Activated gamma-delta T cell (primary cell): ENCODE results near the gene KDM3A.

Experiments
- DNase-seq: peaks from one replicate; lab custom pipeline; 2025; lab: John Stamatoyannopoulos, UW
- total RNA-seq, 2 donors: gene quantifications; one replicate each; lab custom pipeline; 2026; lab: John Stamatoyannopoulos, UW

KDM3A gene, protein sequence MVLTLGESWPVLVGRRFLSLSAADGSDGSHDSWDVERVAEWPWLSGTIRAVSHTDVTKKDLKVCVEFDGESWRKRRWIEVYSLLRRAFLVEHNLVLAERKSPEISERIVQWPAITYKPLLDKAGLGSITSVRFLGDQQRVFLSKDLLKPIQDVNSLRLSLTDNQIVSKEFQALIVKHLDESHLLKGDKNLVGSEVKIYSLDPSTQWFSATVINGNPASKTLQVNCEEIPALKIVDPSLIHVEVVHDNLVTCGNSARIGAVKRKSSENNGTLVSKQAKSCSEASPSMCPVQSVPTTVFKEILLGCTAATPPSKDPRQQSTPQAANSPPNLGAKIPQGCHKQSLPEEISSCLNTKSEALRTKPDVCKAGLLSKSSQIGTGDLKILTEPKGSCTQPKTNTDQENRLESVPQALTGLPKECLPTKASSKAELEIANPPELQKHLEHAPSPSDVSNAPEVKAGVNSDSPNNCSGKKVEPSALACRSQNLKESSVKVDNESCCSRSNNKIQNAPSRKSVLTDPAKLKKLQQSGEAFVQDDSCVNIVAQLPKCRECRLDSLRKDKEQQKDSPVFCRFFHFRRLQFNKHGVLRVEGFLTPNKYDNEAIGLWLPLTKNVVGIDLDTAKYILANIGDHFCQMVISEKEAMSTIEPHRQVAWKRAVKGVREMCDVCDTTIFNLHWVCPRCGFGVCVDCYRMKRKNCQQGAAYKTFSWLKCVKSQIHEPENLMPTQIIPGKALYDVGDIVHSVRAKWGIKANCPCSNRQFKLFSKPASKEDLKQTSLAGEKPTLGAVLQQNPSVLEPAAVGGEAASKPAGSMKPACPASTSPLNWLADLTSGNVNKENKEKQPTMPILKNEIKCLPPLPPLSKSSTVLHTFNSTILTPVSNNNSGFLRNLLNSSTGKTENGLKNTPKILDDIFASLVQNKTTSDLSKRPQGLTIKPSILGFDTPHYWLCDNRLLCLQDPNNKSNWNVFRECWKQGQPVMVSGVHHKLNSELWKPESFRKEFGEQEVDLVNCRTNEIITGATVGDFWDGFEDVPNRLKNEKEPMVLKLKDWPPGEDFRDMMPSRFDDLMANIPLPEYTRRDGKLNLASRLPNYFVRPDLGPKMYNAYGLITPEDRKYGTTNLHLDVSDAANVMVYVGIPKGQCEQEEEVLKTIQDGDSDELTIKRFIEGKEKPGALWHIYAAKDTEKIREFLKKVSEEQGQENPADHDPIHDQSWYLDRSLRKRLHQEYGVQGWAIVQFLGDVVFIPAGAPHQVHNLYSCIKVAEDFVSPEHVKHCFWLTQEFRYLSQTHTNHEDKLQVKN (N-terminal part only)
- total RNA-seq, result 216 to 251 reads per million in 2 donors

DNA sequence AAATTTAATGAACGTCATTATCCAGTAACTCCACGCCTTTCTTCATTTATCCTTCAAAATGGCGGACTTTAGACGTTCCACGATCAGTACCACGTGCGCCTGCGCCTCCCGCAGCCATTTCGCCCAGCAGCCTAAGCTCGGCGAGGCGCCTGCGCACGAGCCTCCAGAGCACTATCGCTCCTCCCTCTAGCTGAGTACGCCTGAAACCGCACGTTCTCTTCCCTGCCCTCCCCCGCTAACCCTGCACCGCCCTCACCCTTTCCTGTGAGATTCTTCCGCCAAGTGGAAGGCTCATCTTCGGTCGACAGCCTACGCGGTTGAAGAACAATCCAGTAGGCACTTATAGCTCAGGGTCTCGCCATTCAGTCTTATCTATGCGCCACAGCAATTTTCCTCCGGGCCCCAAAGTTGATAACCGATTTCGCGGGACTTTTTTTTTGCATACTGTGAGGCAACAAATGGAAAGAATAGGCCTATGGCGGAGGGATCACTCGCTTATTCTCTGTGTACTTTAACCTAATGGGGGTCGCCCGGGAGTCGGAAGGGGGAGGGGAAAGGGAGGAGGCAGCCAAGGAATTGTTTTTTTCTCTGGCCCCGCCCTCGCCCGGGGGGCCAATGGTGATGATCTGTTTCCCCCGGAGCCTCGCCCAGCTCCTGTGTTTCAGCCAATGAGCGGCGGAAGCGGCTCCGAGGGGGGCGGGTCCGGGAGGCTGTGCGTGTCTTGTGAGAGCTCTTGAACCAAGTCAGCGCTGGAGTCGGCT is at the start of gene KDM3A:
Gene KDM3A, plus strand, starts transcription at position 741 of the 761 bp plus-strand sequence. CDS start 677 bp downstream, outside the sequence.
- peak; percentile 98 for DNase-seq

DNA sequence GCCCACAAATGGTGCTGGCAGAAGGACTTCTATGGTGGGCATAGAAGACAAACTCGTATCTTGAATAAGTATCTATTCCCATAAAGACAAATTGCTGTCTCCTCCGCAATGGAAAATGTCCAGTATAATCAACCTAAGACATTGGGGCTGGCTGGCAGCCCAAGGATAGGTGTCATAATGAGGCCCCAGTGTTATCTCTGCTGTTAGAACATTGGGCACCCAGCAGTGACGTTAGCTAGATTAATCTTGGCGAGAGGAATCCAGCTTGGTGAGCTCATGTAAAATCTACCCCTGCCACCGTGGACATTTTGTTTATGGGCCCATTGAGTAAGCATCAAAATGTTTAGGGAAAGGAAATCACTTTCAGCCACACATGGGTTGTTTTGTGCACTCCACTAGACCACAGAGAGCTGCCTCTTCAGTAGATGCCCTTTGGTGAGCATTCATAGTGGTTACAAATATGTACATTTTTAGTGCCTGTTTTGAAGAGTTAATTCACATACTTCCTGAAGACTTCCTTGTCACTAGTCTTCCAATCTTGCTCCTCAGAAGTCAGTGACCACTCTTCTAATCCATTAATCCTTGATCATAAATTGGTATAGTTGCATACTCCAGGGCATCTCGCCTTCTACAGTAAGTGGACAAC is 48.2 kb upstream of the KDM3A start:
- no peak for DNase-seq

DNA sequence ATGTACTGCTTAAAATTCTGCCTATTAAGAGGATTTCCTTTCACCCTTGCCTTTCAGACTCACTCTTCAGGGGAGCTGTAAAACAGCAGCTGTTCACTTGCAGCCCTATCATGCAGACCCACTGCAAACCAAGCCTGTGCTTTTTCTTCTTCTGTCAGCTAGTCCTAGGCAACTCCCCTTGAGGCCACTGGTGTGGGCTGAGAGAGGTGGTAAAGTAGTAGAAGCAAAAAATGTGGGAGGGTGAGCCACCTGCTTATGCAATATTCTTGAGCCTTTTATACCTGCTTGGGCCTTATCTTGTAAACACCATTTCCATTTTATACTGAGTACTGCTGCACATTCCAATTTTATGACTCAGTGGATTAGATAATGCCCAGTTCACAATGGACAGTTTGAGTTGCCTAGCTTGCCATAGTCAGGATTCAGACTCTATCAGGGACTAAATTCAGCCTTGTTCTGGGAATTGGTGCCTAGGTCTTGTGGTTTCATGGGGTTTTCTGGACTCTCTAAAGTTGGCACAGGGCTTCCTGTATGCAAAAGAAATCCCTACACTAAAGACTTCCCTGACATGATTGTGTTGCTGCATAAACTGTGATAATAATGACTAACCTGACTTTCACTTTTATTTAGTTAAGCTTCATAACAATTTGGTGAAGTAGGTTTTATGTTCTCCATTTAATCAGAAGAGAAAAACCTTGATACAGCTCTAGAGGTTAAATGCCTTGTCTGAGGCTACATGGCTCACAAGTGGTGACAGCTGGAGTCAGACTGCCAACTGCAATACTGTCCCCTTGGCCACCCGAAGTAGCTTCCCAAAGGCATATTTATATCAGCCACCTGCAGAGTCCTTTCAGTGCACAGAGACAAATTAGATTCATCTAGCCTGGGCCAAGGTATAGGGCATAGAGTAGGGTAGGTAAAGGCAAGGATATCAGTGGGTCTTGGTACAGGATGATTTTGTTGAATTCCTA is 47.4 kb upstream of the KDM3A start:
- no peak for DNase-seq

DNA sequence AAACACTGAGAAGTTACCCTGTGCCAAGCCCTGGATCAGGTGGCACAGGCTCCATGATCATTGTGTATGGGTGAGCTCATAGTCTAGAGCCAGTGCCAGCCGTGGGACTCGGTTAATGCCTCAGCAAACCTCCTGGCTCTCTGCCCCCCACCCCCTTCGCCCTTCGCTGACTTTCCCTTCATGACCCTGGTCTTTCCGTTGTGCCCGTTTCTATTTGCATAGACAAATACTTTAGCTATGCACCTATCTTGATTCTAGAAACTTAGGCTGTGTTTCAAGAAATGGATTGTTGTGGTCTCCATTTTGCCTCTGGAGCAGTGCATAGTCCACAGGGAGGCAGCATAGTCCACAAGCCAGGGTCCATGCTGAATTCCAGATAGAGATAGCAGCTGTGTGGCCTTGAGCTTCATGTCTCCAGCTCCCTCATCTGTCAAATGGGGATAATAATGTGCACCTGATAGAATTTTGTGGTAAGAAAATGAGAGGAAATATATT is 44.8 kb upstream of the KDM3A start:
- DNase-seq, result no peak

DNA sequence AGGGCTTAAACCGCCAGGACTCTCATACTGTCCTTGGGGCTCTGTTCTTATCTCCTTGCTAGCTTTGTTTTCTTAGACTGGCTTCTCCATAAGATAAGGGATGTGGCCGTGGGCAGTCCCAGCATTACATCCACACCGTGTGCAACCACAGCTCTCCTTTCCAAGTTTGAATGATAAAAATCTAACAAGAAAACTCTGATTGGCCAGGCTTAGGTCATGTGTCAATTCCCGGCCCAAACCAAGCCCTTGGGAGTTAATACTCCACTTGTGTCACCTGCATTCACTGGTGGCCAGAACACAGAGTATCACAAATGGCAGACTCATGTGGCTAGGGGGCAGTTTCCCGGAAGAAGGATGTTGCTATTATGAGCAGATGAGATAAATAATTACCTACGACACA is 43.2 kb upstream of the KDM3A start:
- no peak for DNase-seq

DNA sequence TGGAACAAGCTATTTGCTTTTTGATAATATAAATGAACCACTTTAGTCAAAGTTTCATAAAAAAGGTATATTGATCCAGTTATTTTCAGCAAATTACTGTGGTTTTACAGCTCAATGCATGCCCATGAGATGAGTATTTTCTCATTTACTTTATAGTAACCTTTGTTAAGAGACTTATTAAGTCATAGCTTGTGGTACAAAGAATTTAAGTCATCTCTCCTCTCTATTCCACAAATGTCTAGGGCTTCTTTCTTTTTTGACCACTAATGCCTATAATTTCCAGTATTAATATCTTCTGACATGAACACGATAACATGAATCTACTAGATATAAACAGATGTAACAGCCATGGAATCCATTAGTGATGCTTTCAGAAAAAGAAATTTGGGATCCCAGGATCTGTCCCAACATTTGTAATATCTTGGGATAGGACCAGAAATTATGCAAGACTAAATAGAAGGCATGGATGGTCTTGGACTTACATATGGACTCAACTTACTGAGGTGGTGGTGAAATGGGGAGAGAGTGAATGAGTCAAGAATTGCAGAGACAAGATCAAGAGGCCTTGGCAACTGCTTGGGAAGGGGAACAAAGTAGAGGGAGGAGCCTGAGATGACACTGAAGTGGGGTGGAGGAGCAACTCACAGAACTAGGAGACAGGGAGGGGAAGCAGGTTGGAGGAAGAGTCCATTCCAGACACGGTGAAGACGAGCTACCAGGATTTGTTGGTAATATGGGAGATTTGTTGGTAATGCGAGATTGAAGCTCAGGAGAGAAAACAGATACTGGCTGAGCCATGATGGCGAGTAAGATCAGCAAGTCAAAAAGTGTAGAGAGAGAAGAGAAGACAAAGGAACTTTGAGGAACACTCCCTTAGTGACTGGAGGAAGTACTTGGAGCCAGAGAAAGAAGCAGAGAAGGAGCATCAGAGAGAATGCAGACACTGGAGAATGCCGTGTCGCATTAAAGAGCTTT is 42.4 kb upstream of the KDM3A start:
- DNase-seq, result no peak

DNA sequence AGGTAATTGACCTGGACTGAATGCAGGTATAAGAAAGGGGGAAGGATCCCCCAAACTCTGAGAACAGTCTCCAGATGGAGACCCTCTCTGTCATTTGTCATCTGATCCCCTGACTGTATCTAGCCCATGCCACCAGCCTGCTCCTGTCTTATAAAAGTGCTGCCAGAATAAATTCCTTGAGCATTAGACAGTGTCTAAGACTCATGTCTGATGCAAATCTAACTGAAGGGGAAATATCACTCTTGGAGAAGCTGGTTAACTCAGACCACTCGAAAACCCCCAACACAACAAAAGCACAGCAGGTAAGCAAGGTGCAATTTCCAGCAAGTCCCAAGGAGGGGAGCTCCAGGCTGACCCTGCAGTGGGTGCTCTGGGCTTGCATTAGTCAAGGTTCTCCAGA is 40.9 kb upstream of the KDM3A start:
- DNase-seq, result no peak

DNA sequence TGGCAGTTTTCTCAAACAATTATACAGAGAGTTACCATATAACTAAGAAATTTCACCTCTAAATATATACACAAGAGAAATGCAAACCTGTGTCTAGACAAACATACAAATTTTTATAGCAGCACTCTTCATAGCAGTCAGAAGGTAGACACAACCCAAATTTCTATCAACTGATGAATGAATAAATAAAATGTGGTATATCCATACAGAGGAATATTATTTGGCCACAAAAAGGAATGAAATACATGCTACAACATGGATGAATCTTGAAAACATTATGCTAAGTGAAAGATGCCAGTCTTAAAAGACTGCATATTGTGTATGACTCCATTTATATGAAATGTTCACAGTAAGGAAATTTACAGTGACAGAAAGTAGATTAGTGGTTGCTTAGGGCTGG is 30.6 kb upstream of the KDM3A start:
- no peak for DNase-seq

DNA sequence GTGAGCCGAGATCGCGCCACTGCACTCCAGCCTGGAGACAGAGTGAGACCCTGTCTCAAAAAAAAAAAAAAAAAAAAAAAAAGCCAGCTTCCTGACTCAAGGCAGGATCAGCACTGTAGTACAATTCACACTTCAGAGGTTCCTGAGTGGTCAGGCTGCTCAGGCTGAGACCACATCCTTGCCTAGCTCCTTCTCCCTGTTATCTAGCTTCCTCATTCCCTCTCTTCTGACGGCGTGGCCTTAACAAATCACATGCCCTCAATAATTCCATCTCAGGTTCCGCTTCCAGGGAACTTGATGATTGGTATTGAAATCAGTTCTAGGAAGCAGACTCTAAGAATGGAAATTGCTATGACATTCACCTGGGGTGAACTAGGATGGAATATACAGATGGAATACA is 29.8 kb upstream of the KDM3A start:
- no peak for DNase-seq

DNA sequence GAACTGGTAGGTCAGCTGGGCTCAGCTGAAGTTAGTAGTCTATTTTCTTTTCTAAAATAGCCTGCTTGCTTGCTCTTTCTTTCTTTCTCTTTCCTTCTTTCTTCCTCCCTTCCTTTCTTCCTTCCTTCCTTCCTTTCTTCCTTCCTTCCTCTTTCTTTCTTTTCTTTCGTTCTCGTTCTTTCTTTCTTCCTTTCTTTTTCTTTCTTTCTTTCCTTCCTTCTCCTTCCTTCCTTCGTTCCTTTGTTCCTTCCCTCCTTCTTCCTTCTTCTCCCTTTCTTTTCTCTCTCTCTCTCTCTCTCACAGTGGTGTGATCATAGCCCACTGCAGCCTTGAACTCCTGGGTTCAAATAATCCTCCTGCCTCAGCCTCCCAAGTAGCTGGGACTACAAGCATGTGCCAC is 29.2 kb upstream of the KDM3A start:
- no peak for DNase-seq

DNA sequence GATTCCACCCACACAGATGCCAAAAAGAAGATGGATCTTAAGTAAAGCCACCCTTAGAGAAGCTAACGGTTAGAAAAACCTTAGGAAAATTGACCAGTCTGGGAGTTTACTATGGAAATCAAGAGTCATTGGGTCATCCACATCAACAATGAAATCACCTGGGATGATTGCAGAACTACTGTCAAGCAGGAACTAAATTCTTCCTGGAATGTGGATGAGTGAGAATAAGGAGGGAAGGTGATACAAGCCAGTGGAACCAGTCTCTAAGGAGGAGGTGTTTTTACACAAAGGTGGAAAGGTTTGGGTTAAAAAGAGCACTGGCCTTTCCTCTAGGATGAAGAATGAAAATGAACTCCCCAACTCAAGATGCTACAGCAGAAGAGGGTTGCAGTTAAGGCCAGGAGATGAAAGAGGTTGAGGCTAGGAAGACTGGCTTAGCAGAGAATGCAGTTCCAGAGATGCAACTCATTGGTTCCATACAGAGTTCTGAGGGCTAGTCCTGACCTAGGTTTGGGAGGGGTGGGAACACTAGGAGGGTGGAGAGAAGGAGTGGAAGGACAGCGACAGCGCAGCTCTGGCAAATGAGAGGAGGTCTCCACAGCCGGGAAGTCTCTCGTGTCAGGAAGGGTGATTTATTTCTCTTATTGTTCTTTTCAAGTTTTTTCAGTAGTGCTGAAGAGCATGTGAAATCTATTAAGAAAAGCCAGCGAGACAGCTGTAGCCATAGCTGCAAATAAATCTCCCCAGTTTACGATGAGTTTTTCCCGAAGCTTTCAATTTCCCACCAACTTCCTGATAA is 27.7 kb upstream of the KDM3A start:
- DNase-seq, result no peak

DNA sequence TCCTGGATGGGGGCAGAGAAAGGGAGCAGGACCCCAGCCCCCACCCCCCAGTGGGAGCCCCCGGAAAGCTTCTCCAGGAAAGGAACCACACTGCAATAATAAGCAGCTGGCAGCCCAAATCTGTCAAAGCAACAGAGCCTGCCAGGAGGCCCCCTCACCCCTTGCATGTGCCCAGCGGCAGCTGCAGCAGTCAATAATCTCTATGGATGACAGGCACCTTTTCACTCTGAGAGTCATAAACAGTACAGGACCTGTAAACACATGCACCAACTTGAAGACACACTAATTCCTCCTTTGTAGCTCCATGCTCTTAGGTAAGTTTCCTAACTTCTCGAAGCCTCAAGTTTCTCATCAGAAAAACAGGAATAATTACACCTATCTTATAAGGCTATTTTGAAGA is 26.2 kb upstream of the KDM3A start:
- DNase-seq, result no peak

DNA sequence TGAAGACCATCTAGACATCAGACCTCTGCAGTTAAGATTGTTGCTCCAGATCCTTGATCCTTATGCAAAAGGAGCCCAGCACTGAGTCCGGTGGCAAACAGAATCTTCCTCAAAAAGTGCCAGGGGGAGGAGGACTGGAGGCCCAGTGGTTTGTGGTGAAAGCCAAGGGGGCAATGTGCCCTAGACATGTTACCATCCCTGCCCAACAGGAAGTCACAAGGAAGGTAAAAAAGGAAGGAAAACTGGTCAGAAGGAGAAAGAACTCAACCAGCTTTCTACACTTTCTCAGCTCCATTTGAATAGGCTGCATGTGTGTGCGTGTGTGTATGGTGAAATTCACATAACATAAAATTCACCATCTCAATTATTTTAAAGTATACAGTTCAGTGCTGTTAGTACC is 25.0 kb upstream of the KDM3A start:
- no peak for DNase-seq

DNA sequence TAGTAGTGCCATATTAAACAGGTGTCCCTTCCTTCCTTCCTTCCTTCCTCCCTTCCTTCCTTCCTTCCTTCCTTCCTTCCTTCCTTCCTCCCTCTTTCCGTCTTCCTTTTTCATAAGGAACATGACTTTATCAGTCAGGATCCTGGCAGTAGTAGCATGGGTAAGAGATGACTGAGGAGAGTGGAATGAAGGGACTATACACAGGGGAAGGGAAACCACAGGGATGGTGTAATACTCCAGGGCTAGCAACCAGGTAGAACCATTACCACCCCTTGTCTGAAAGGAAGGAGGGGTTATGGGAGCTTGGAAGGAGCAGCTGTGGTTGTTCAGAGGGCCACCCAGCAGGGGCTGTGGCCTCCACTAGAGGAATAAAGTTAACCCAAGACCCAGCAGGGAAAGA is 23.2 kb upstream of the KDM3A start:
- no peak for DNase-seq

DNA sequence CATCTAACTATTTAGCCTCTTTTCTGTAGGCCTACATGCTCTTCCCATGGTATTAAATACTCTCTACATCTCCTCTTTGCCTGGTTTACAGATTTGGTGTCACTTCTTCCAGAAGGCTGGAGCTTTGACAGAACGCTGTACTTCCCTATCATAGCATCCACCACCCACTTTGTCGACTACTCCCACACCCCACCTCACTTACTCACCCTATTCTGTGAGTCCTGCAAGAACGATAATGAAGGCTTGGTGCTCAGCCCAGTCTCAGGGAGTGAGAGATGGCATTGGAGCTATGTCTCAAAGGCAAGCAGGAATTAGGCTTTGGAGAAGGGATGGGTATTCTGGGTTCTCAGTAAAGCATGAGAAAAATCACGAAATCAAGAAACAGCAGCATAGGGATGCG is 20.3 kb upstream of the KDM3A start:
- no peak for DNase-seq

DNA sequence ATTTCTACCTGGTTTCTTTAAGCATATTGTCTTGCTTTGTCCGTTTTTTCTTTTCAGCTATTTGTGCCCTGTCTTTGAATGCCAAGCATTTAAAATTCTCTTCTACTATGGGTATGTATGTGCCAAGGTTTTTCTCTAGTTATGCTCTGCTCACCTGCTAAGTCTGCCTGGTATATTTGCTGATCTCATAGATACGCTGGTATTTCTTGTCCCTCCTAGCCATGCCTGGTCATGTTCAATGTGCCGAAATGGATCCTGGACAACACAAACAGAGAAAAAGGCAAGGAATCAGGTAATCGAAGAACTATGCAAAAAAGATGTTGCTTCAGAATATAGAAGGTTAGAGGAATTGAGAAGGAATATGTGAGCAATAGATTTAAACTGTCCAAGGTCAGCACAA is 14.9 kb upstream of the KDM3A start:
- no peak for DNase-seq

DNA sequence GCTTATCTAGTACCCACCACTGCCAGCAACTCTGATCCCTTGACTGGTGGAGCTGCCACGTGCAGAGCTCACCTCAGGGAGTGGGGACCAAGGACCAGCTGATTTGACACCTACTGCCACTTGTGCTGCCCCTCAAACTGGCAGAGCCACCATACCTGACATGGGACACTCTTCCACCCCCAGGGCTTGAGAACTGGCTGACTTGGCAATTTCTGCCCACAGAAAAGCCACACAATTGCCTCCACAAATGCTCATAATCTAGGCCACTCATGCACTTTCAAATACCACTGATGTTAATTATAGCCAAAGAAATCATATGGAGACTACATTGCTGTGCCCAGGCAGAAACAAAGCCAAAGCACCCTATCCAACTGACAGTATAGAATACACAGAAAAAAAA is 11.8 kb upstream of the KDM3A start:
- no peak for DNase-seq
